Skeletal muscle satellite cell (primary cell): Measurements from ENCODE around the gene HMGXB3.

Experiments used
- H3K27me3 ChIP-seq: 2 replicates; pipeline ENCODE4 v1.7.0; 2013; ENCODE audit warnings: low read length; ENCODE audit not compliant: control insufficient read depth, insufficient read depth
- H3K36me3 ChIP-seq: 2 replicates; pipeline ENCODE4 v1.7.0; 2013; ENCODE audit warnings: mild to moderate bottlenecking, control low read depth, low read length; ENCODE audit not compliant: insufficient read depth
- H3K4me1 ChIP-seq: 2 replicates; pipeline ENCODE4 v1.7.0; 2013; ENCODE audit warnings: low read length; ENCODE audit not compliant: control insufficient read depth, insufficient read depth
- H3K4me2 ChIP-seq: 2 replicates; pipeline ENCODE4 v1.7.0; 2013; ENCODE audit warnings: mild to moderate bottlenecking, low read length
- H3K4me3 ChIP-seq: 2 replicates; pipeline ENCODE4 v1.7.0; 2013; ENCODE audit warnings: low read length
- H3K9ac ChIP-seq: 2 replicates; pipeline ENCODE4 v1.7.0; 2013; ENCODE audit warnings: mild to moderate bottlenecking, low read depth, low read length, moderate library complexity
- H3K9me3 ChIP-seq: replicated peaks from 2 replicates; pipeline ENCODE4 v1.7.0; 2013; ENCODE audit warnings: mild to moderate bottlenecking, control low read depth, low read length

Gene HMGXB3

DNA sequence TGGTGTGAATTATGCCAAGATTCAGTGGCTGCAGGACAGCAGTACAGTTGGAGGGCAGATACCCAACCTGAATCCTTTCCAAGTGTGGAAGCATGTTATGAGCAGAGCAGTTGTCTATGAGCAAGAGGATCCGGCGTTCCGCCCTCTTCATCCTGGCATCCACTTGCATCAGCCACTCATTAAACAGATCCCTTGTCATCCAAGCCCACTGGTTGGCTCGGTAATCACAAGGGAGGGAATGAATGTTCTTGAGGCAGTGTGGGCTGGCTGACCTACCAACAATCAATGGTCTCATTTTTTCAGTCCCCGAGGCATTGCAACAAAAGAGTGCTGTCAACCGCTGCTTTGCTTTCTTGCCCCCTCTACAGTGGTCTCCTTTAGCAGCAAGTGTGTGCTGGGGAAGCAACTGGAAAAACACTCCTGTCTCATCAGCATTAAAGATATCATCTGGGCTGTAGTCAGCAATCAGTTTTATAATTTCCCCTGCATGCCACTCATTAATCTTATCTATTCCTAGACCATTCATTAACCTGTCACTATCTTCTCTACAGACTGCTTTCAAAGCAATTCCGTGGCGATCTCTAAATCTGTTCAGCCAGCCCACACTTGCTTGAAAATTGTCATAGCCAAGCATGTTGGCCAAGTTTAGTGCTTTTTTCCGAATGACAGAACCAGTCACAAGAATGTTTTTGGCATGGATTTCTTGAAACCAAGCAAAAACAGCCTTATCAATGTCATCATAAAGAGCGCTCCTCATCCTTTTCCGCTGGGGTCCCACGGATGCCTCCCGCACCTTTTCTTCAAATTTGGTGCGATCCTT lies 4.9 kb upstream of the HMGXB3 start:
- Histone ChIP-seq H3K4me2 (no peak overlapping the region), H3K9ac (no peak overlapping the region), H3K9me3 (no peaks in the 10 kb centered on the region), H3K4me3 (no peak overlapping the region), H3K4me1 (peaks cover 10% of the 10 kb centered on the region), H3K36me3 (peaks cover 9% of the 10 kb centered on the region), H3K27me3 (no peaks in the 10 kb centered on the region)

DNA sequence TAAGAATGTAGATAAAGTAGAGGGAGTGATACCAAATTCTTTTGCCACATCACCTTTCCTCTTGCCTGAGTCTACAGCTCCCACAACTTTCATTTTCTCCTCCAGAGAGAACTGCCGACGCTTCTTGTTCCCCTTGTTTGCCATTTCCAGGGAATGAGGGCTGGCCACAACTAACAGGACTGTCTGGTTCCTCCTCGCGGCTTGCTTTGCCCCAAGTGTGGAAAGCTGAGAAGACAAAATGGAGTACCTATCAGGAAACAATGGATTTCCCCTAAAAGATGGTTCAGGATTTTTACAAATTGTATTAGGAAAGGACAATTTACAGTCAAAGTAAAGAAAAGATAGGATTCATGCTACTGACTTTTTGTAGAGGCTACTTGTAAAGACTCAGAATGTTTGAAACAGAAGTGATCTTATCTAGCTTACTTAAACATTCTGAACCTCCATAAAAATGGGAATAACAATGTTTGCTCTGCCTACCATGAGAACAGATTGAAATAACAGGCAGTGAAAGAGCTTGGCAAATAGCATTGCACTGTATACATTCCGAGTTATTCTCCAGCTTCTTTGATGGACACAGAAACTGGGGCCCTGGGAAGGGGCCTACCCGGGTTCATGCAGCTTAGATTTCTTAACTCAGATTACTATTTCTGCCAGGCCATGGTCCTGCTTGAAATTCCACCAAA lies 4.2 kb upstream of the HMGXB3 start:
- peaks cover 10% of the 10 kb centered on the region for H3K4me1 ChIP-seq
- H3K27me3 ChIP-seq = no peaks in the 10 kb centered on the region
- H3K4me3 ChIP-seq = no peak overlapping the region
- no peak overlapping the region for H3K4me2 ChIP-seq
- peaks cover 9% of the 10 kb centered on the region for H3K36me3 ChIP-seq
- H3K9ac ChIP-seq = no peak overlapping the region
- H3K9me3 ChIP-seq = no peaks in the 10 kb centered on the region

DNA sequence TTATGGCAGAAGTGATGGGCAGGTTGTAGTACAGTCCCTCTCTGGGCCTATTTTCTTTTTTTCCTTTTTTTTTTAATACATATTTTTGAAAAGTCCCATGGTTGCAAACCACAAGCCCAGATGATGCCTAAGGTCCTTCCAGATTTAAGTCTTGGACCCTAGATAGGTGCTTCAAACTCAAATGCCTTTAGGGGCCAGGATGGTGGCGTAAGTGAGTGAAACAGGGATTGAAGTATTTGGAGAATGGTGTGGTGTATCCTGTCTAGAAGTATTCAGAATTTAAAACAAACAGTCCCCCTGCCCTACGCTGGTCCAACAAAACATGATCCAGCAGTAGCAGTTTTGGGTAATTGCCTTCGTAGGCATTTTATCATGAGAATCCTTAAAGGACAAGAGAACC lies 2.3 kb upstream of the HMGXB3 start:
- H3K9ac ChIP-seq = no peak overlapping the region
- H3K4me2 ChIP-seq = no peak overlapping the region
- H3K4me3 ChIP-seq = no peak overlapping the region
- H3K4me1 ChIP-seq = peaks cover 22% of the 10 kb centered on the region
- H3K27me3 ChIP-seq = no peaks in the 10 kb centered on the region
- no peaks in the 10 kb centered on the region for H3K9me3 ChIP-seq
- peaks cover 9% of the 10 kb centered on the region for H3K36me3 ChIP-seq

DNA sequence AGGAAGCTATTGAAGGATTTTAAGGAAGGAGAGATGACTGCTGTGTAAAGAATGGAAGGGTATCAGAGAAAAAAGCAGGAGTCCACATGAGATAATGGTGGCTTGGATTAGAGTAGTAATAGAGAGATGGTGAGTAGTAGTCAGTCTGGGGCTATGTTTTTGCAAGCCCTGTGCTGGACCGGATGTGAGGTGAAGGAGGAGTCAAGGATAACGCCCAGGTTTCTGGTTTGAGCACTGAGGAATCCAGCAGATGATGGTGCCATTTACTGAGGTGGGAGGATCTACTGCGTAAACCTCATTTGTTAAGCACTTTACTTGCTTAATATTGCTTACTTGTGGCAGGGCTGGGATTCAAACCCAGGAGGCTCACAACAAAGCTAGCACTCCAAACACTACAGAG lies 1.2 kb upstream of the HMGXB3 start:
- H3K4me3 ChIP-seq = peak overlapping the region; percentile 80
- H3K9ac ChIP-seq = peak overlapping the region; percentile 100

DNA sequence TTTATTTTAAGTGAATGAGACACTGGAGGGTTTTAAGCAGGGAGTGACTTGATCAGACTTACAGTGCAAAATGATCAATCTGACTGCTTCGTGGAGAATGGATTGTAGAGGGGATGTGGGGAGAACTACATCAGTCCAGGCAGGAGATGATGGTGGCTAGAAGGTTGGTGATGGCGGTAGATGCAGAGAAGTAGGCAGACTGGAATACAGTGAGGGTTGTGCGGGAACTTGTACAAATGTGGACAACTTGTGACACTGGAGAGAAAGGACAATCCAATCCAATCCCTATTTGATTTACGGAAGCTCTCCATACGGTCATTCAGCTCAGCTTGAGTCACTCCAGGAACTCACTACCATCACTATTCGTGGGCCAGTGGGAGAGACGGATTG lies 678 bp upstream of the HMGXB3 start:
- Histone ChIP-seq H3K36me3 (peaks cover 12% of the 10 kb centered on the region), H3K9me3 (no peaks in the 10 kb centered on the region), H3K4me2 (peak overlapping the region; percentile 80), H3K4me3 (peak overlapping the region; percentile 80), H3K27me3 (no peaks in the 10 kb centered on the region), H3K9ac (peak overlapping the region; percentile 100), H3K4me1 (peaks cover 22% of the 10 kb centered on the region)

More for the DNA sequence above, 1.2 kb upstream of the HMGXB3 start:
- Histone ChIP-seq H3K4me1 (peaks cover 22% of the 10 kb centered on the region), H3K36me3 (peaks cover 9% of the 10 kb centered on the region), H3K4me2 (peak overlapping the region; percentile 80), H3K9me3 (no peaks in the 10 kb centered on the region), H3K27me3 (no peaks in the 10 kb centered on the region)

DNA sequence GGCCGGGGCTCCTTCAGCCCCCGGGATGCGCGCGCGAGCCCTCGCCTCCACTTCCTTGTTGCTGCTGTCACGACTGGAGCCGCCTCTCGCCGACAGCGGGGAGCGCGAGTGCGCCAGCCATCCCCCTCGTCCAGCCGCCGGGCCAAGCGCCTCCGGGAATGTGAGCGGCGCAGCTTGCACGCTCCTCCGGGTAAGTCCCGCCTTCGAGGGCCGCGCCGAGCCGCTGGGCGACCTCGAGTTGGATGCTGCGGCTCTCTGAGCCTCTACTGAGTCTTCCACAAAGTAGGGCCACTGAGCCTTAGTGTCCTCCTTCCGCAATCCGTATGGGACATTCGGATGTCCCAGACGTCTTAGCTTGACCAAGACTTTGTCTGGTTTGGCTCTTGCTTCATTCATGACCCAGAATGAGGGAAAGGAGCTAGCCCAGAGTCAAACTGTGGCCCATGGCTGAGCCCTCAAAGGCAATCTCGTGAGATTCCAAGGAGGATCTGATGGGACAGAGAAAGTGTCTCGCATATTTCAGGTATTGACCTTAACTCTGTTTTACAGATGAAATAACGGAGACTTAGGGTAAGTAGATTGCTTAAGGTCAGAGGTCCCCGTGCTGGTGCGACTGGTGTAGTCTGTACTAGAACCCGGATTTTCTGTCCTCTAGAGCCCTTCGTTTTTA lies 586 bp downstream of the HMGXB3 start:
- H3K36me3 ChIP-seq = peaks cover 13% of the 10 kb centered on the region
- no peaks in the 10 kb centered on the region for H3K9me3 ChIP-seq
- peak overlapping the region; percentile 100 for H3K9ac ChIP-seq
- H3K27me3 ChIP-seq = no peaks in the 10 kb centered on the region
- peak overlapping the region; percentile 80 for H3K4me2 ChIP-seq
- H3K4me1 ChIP-seq = peaks cover 22% of the 10 kb centered on the region
- peak overlapping the region; percentile 80 for H3K4me3 ChIP-seq

DNA sequence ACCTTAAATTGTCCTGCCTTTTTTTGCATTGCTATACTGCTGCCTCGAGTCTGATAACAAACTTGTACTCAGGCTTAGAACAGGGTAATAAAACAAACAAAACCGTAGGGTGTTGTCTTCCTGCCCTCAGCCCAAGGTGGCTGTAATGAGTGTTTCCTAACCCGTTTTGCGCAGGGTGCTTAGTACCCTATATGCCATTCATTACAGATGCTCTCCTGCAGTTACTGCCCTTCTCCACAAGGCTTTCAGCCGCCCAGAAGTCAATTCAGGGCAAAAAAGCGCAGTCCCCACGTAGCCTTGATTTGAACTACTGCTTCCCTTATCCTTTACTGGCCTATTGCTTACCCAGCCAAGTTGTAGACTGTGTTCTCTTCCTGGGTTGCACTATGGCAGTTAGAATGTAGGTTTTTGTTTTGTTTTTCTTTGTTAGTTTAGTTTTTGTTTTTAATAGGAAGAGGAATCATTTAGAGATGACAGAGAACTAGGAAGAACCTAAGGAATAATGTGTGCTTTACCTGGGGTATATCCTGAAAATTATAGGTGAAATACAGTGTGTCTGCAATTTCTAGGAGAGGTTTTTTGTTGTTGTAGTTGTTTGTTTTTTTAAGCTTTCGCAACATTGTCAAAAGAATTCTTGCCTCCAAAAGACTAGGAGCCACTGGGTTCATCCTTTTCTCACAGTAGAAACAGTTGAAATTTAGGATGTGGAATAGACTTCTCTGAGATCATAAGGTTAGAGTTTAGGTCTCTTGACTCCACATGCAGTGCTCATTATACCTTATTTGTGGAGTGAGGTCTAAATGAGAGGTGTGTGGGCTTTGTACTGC lies 1.3 kb downstream of the HMGXB3 start:
- peak overlapping the region; percentile 80 for H3K4me3 ChIP-seq
- H3K4me2 ChIP-seq = peak overlapping the region; percentile 80
- H3K9me3 ChIP-seq = no peaks in the 10 kb centered on the region
- no peaks in the 10 kb centered on the region for H3K27me3 ChIP-seq
- peaks cover 20% of the 10 kb centered on the region for H3K36me3 ChIP-seq
- H3K4me1 ChIP-seq = peaks cover 22% of the 10 kb centered on the region
- peak overlapping the region; percentile 100 for H3K9ac ChIP-seq

DNA sequence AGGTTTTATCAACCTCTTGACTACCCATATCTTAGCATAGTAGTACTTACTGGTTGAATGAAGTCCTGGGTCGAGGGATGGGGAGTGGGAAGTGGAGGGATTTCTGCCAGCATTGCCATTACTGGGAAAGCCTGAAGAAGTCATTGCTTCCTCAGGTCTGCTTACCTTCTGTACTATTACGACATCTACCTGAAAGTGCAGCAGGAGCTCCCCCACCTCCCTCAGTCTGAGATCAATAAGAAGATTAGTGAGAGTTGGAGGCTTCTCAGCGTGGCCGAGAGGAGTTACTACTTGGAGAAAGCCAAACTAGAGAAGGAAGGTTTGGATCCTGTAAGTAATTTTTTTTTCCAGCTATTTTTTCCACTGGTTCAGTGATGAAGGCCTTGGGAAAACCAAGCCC lies 5.8 kb downstream of the HMGXB3 start:
- no peaks in the 10 kb centered on the region for H3K9me3 ChIP-seq
- H3K27me3 ChIP-seq = no peaks in the 10 kb centered on the region
- H3K4me1 ChIP-seq = peaks cover 12% of the 10 kb centered on the region
- no peak overlapping the region for H3K9ac ChIP-seq
- peaks cover 62% of the 10 kb centered on the region for H3K36me3 ChIP-seq
- H3K4me2 ChIP-seq = no peak overlapping the region
- H3K4me3 ChIP-seq = no peak overlapping the region

DNA sequence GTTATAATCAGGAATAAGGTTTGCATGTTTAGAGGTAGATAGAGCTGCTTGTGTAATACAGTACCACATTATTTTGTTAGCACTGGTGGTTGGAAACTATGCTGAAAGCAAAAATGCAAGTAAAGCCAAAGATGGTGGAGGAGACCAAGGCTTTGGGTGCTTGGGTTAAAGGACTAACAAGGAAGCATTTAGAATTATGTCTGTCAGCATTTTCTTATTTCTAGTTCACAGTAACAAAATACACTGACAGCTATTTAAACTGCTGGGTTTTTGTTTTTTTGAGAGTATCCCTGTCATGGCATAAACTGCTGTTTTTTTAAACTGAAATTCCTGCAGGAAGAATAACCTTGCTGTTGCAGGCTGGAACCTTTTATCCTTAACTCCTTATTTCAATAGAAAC lies 6.5 kb downstream of the HMGXB3 start:
- no peak overlapping the region for H3K4me3 ChIP-seq
- H3K4me2 ChIP-seq = no peak overlapping the region
- no peaks in the 10 kb centered on the region for H3K9me3 ChIP-seq
- no peak overlapping the region for H3K9ac ChIP-seq
- H3K4me1 ChIP-seq = peaks cover 12% of the 10 kb centered on the region
- H3K36me3 ChIP-seq = peaks cover 66% of the 10 kb centered on the region
- no peaks in the 10 kb centered on the region for H3K27me3 ChIP-seq

DNA sequence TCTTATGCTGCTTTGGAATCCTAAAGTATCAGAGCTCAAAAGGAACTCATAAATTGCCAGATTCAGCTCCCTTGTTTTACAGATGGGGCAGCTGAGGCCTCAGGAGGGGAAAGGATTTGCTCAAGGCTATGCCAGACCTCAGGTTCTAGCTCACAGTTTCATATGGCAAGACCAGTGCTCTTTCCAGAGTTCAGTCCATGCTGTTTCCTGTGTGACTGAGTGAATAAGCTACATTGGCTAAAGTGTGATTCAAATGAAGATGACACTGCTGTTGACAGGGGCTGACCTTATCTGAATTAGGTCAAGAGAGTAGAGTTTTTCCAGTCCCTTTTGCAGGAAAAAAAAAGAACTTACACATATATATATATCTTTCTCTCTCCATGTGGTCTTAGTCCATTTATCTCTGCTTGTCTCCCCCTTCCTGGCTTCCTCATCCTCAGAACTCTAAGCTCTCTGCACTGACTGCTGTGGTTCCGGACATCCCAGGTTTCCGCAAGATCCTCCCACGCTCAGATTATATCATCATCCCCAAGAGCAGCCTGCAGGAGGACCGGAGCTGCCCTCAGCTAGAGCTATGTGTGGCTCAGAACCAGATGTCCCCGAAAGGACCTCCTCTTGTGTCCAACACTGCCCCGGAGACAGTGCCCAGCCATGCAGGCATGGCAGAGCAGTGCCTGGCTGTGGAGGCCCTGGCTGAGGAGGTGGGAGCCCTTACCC lies 9.3 kb downstream of the HMGXB3 start:
- Histone ChIP-seq H3K36me3 (peaks cover 88% of the 10 kb centered on the region), H3K9me3 (no peaks in the 10 kb centered on the region), H3K27me3 (no peaks in the 10 kb centered on the region), H3K4me1 (no peaks in the 10 kb centered on the region), H3K4me2 (no peak overlapping the region), H3K4me3 (no peak overlapping the region), H3K9ac (no peak overlapping the region)
